SK-N-MC (cell line): ENCODE results near the gene PRKD1.
"Not testable (repeated sequence)": the region's sequence is repeated elsewhere in the genome, so short reads cannot be mapped to it uniquely, and the experiment has no call there.

ENCODE experiments used
- DNase-seq: peaks from one replicate; pipeline ENCODE4 v3.0.0-alpha.2; 2011; ENCODE audit warnings: low read depth, low spot score
- H3K27ac ChIP-seq: fragments of 200-600 bp; sonication (generic); 2 replicates; pipeline ENCODE4 v1.5.1; 2016; ENCODE audit warnings: mixed run types
- H3K36me3 ChIP-seq: fragments of 200-600 bp; sonication (generic); 2 replicates; pipeline ENCODE4 v1.6.1; 2017; ENCODE audit warnings: antibody characterized with exemption, low read length, mixed read lengths; ENCODE audit not compliant: insufficient read depth
- H3K4me3 ChIP-seq: fragments of 200-600 bp; sonication (generic); 2 replicates; pipeline ENCODE4 v1.5.1; 2016
- H3K9ac ChIP-seq: fragments of 200-600 bp; sonication (generic); 2 replicates; pipeline ENCODE4 v1.8.0; 2017; ENCODE audit warnings: mixed run types, mixed read lengths; ENCODE audit not compliant: insufficient read length
- H3K9me3 ChIP-seq: fragments of 200-600 bp; sonication (generic); 2 replicates; pipeline ENCODE4 v1.6.1; 2017; ENCODE audit warnings: low read depth, mild to moderate bottlenecking, antibody characterized with exemption, low read length, moderate library complexity, mixed read lengths
- EZH2 ChIP-seq: fragments of 200-600 bp; sonication (generic); IDR thresholded peaks from one replicate; pipeline ENCODE4 v1.6.1; 2017; ENCODE audit warnings: antibody characterized with exemption
- FOXP2 ChIP-seq: optimal IDR thresholded peaks from 2 replicates; pipeline ENCODE3; 2011; ENCODE audit warnings: mild to moderate bottlenecking, moderate library complexity; ENCODE audit not compliant: insufficient read depth; ENCODE audit errors: extremely low read length, control extremely low read depth
- POLR2AphosphoS5 ChIP-seq: IDR thresholded peaks from 2 replicates; pipeline ENCODE4 v1.6.1; 2012; ENCODE audit warnings: mild to moderate bottlenecking, low read depth, low read length, borderline replicate concordance

PRKD1 gene

DNA sequence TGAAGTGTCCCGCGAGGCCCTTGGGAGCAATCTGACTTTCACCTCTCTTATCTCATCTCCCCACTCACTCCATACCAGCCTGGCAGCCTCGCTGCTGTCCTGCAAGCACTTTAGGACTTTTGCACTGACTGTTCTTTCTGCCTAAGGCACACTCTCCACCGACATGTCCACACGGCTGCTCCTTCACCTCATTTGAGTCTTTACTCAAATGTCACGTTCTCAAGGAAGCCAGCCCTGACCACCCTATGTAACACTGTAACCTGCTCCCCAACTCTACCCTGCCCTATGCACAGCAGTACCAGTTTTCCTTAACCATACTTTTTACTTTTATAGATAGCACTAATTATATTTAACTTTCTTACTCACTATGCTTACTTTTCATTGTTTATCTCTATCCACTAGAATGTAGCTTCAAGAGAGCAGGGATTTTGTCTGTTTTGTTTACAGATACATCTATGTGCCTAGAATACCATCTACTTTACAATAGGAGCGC is 32.0 kb downstream of the PRKD1 start:
- H3K27ac ChIP-seq = no peak overlapping the region
- no peak overlapping the region for H3K4me3 ChIP-seq
- H3K36me3 ChIP-seq = no peaks in the 10 kb centered on the region
- DNase-seq = no peak
- H3K9me3 ChIP-seq = no peaks in the 10 kb centered on the region
- no peak overlapping the region for H3K9ac ChIP-seq
- TF ChIP-seq POLR2AphosphoS5 = no peak
- TF ChIP-seq EZH2 = no peak
- TF ChIP-seq FOXP2 = no peak

DNA sequence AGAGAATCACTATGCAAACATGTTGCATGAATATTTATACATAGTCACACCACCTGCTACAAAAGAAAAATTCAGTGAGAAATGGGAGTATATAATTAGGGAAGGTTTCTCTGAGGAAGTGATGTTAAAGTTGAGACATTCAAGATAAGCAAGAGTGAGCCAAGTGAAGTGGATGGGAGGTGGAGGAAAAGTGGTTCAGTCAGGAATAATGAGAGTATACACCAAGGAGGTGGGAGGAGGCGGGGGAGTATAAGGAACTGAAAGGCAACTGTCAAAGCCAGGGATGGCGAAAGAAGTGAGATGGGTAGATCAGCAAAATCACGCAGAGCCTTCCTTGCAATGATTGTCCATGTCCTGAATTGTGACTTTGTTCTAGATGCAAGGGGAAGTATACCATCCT is 33.7 kb downstream of the PRKD1 start:
- no peak overlapping the region for H3K9ac ChIP-seq
- TF ChIP-seq POLR2AphosphoS5 = no peak
- H3K4me3 ChIP-seq = no peak overlapping the region
- no peak overlapping the region for H3K27ac ChIP-seq
- DNase-seq = no peak
- no peaks in the 10 kb centered on the region for H3K9me3 ChIP-seq
- no peaks in the 10 kb centered on the region for H3K36me3 ChIP-seq

DNA sequence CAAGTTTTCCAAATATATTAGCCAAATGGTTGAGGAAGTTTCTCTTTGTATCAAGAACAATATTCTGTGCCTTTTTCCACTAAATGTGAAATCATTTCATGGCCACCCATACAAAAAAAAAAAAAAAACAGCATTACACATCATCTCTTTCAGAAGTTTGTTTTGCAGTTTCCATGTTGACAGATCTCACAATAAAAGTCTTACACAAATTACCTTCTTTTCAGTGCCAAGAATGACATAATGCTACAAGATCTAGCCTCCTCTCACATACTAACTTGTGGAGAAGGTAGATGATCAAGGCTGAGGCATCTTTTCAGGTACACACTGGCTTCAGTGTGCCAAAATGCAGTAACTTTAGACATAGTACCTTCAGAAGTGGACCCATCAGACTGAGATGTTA is 35.3 kb downstream of the PRKD1 start:
- no peaks in the 10 kb centered on the region for H3K36me3 ChIP-seq
- no peak overlapping the region for H3K4me3 ChIP-seq
- TF ChIP-seq POLR2AphosphoS5 (no peak), FOXP2 (no peak), EZH2 (no peak)
- H3K27ac ChIP-seq = no peak overlapping the region
- no peaks in the 10 kb centered on the region for H3K9me3 ChIP-seq
- DNase-seq = no peak
- H3K9ac ChIP-seq = no peak overlapping the region

DNA sequence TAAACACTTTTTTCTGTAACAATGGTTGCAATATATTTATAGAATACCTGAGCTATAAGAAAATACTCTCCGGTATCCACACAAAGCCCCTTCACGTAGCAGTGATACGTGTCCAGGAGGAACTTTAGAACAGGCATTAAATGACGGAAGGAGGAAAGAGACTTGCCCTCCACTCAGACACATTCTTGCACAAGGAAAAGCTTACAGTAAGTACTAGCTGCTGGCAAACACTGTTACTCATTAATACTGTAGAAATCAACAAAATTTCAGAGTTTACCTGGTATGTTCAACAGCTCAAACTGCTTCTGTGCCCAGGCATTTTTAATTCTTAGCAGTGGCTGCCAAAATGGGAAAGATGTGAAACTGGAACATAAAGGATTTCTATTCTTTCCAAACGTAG is 41.7 kb downstream of the PRKD1 start:
- no peak overlapping the region for H3K9ac ChIP-seq
- no peaks in the 10 kb centered on the region for H3K9me3 ChIP-seq
- H3K4me3 ChIP-seq = no peak overlapping the region
- DNase-seq = no peak
- H3K36me3 ChIP-seq = no peaks in the 10 kb centered on the region
- H3K27ac ChIP-seq = no peak overlapping the region
- TF ChIP-seq POLR2AphosphoS5 = no peak
- TF ChIP-seq EZH2 = no peak
- TF ChIP-seq FOXP2 = no peak

DNA sequence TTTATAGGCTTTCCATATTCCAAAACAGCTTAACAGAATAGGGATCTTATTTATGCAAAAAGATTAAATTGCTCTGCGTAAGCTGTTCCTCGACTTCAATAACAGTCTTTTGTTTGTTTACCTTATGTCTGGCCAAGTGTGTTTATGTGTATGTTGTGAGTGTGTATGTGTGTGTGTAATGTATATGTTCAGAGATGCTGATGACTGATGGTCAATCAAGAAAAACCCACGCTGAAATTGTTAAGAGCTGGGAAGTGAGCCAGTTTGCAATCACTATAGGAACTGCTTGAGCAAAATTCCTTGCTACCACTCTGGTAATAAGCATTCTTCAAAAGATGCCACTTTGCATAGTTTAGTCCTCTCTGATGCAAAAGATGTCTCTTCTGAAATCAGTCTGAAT is 59.6 kb downstream of the PRKD1 start:
- DNase-seq = no peak
- Histone ChIP-seq H3K27ac (no peak overlapping the region), H3K4me3 (no peak overlapping the region), H3K36me3 (no peaks in the 10 kb centered on the region), H3K9ac (no peak overlapping the region), H3K9me3 (no peaks in the 10 kb centered on the region)
- no peak for TF ChIP-seq FOXP2
- no peak for TF ChIP-seq POLR2AphosphoS5
- no peak for TF ChIP-seq EZH2

DNA sequence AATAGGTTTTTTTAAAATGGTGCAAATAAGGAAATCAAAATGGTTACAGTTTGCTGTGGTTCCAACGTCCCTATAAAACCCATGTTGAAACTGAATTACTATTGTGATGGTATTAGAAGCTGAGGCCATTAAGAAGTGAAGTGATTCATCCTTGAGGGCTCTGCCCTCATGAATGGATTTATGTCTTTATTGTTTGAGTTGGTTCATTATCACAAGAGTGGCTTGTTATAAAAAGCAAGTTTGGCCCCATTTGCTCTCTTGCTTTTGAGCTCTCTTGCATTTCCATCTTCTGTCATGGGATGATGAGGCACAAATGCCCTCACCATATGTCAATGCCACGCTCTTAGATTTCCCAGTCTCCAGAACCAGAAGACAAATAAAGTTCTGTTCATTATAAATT is 62.3 kb downstream of the PRKD1 start:
- TF ChIP-seq POLR2AphosphoS5 (no peak), FOXP2 (no peak), EZH2 (no peak)
- H3K9ac ChIP-seq = no peak overlapping the region
- no peak overlapping the region for H3K4me3 ChIP-seq
- H3K36me3 ChIP-seq = no peaks in the 10 kb centered on the region
- no peak overlapping the region for H3K27ac ChIP-seq
- no peaks in the 10 kb centered on the region for H3K9me3 ChIP-seq
- no peak for DNase-seq

DNA sequence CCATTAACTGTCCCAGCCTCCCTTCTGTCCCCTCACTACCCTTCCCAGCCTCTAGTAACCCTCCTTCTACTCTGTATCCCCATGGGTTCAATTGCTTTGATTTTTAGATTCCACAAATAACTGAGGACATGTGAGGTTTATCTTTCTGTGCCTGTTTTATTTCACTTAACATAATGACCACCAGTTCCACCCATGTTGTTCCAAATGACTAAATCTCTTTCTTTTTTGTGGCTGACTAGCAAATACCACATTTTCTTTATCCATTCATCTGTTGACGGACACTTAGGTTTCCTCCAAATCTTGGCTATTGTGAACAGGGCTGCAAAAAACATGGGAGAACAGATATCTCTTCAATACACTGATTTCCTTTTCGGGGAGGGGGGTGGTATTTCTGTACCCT is 65.7 kb downstream of the PRKD1 start:
- H3K9me3 ChIP-seq = no peaks in the 10 kb centered on the region
- no peak overlapping the region for H3K27ac ChIP-seq
- no peak for TF ChIP-seq POLR2AphosphoS5
- no peak for TF ChIP-seq EZH2
- no peak for TF ChIP-seq FOXP2
- H3K4me3 ChIP-seq = no peak overlapping the region
- no peaks in the 10 kb centered on the region for H3K36me3 ChIP-seq
- H3K9ac ChIP-seq = no peak overlapping the region
- no peak for DNase-seq

DNA sequence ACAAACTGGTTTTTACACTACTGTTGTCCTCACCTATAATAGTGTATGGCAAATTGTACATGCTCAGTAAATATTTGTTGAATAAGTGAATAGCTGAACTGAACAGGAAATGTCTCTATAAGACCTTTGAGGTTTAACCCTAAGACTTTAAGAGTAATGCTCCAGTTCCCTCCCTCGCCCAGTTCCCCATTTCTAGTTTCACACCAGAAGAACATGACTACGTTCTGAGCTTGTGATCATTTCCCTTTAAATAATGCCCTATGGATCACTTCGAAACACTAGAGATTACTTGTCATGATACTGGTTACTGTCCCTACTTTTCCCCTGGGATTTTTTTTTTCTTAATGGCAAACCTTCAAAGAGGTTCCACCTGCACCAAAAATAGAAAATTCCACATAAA is 69.3 kb downstream of the PRKD1 start:
- H3K4me3 ChIP-seq = no peak overlapping the region
- H3K27ac ChIP-seq = no peak overlapping the region
- no peak for DNase-seq
- no peak overlapping the region for H3K9ac ChIP-seq
- TF ChIP-seq POLR2AphosphoS5 = no peak
- no peaks in the 10 kb centered on the region for H3K36me3 ChIP-seq
- no peaks in the 10 kb centered on the region for H3K9me3 ChIP-seq

DNA sequence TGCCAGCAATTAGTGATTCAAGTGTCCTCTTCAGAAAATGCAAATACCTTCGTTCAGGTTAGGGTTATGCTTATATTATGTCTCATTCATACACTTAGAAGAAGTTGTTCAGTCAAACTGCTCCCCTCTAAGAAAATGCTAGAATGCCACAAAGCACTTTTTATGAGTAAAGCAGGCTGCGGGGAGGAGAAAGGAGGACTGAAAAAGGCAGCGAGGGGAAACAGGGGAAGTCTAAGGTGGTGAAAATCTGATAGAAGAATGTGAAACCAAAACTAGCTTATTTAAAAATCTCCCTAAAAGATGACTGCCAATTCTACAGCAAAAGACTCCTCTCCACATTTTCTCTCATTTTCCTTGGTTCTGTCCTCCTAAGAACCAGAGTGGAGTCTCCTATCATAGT is 70.1 kb downstream of the PRKD1 start:
- Histone ChIP-seq H3K4me3 (no peak overlapping the region), H3K9me3 (no peaks in the 10 kb centered on the region), H3K36me3 (no peaks in the 10 kb centered on the region), H3K27ac (no peak overlapping the region), H3K9ac (no peak overlapping the region)
- DNase-seq = no peak
- no peak for TF ChIP-seq EZH2
- TF ChIP-seq FOXP2 = no peak
- TF ChIP-seq POLR2AphosphoS5 = no peak

DNA sequence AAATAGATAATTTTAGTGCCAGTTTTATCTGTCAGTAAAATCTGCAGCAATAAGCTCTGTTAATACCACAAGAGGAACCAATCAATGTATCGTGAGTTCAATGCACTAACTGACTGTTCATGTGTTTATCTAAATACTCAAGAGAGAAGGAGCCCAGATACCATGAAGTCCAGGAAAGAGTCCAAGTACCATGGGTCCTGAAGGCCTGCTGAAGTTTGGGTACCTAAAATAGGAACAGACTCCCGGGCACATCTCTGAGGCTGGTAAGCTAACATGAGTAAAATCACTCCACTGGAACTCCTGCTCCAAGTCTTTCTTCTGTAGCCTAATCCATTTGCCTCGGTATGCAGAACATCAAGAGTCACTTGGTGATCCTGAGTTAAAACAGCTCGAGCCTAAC is 71.1 kb downstream of the PRKD1 start:
- Histone ChIP-seq H3K36me3 (no peaks in the 10 kb centered on the region), H3K9ac (no peak overlapping the region), H3K4me3 (no peak overlapping the region), H3K27ac (no peak overlapping the region), H3K9me3 (no peaks in the 10 kb centered on the region)
- TF ChIP-seq EZH2 = no peak
- TF ChIP-seq POLR2AphosphoS5 = no peak
- TF ChIP-seq FOXP2 = no peak
- DNase-seq = no peak

DNA sequence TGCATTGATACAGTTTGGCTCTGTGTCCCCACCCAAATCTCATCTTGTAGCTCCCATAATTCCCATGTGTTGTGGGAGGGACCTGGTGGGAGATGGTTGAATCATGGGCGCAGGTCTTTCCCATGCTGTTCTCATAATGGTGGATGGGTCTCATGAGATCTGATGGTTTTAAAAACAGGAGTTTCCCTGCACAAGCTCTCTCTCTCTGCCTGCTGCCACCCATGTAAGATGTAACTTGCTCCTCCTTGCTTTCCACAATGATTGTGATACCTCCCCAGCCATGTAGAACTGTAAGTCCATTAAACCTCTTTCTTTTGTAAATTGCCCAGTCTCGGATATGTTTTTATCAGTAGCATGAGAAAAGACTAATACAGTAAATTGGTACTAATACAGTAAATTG is 74.0 kb downstream of the PRKD1 start:
- H3K9ac ChIP-seq, H3K27ac ChIP-seq, H3K9me3 ChIP-seq, H3K36me3 ChIP-seq, DNase-seq, H3K4me3 ChIP-seq: not testable (repeated sequence)
